Measurements from ENCODE around the gene FBXO39. TPM values are rescaled to one million over a fixed set of nuclear protein-coding genes. Genes with fewer than 3 reads are reported as not detected.
"Not testable (repeated sequence)": the region's sequence is repeated elsewhere in the genome, so short reads cannot be mapped to it uniquely, and the experiment has no call there.

Gene FBXO39
- total RNA-seq, 4 donors from 2014 or later, result not detected

DNA sequence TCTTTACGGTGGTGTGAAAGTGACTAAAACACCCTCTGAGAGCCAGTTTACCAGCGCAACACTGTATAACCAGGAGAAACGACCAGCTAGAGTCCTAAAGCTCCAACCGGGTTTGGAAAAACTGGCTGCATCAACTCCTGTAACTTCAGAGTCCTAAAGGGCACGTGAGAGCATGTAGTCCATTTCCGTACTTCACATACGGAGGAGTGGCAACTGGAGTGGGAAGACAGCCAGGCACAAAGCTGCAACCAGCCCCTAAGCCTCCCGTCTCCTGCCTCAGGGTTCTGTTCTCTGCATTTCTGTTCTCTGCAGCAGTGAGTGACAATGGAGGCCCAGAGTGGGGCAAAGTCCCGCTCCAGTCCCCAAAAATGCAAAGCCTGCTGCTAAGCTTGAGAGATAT, 36.3 kb downstream of the FBXO39 start:
- TF ChIP-seq POLR2A (IDR thresholded peaks at IDR 0.05), result no peak
- TF ChIP-seq EP300 (IDR thresholded peaks at IDR 0.05; ENCODE audit: low read depth), result no peak
- TF ChIP-seq, protein P1, sequence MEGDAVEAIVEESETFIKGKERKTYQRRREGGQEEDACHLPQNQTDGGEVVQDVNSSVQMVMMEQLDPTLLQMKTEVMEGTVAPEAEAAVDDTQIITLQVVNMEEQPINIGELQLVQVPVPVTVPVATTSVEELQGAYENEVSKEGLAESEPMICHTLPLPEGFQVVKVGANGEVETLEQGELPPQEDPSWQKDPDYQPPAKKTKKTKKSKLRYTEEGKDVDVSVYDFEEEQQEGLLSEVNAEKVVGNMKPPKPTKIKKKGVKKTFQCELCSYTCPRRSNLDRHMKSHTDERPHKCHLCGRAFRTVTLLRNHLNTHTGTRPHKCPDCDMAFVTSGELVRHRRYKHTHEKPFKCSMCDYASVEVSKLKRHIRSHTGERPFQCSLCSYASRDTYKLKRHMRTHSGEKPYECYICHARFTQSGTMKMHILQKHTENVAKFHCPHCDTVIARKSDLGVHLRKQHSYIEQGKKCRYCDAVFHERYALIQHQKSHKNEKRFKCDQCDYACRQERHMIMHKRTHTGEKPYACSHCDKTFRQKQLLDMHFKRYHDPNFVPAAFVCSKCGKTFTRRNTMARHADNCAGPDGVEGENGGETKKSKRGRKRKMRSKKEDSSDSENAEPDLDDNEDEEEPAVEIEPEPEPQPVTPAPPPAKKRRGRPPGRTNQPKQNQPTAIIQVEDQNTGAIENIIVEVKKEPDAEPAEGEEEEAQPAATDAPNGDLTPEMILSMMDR (IDR thresholded peaks at IDR 0.05), result no peak
- TF ChIP-seq POLR2AphosphoS5 (IDR thresholded peaks at IDR 0.05), result no peak
- Histone ChIP-seq H3K36me3 (no peaks in the 10 kb centered on the region), H3K27me3 (no peaks in the 10 kb centered on the region), H3K9me3 (no peaks in the 10 kb centered on the region), H3K27ac (no peak overlapping the region), H3K4me3 (no peak overlapping the region), H3K4me1 (no peaks in the 10 kb centered on the region)
- DNase-seq, result no peak
- 54 to 73% methylated on average over 2 to 9 of the region's 9 CpGs for WGBS, 2 donors (ENCODE audit: low coverage in 1 of 2)
- intact Hi-C loops (cut with DNase I; ENCODE audit: low total_unique reads), result no loop called here
- in situ Hi-C loops (cut with MboI; ENCODE audit: low pct_ligation_motif_present in 1 of 4, low pct_unique_long_range_greater_than_20kb in 1 of 4, low sequenced_read_pairs in 3 of 4), result no loop called here

DNA sequence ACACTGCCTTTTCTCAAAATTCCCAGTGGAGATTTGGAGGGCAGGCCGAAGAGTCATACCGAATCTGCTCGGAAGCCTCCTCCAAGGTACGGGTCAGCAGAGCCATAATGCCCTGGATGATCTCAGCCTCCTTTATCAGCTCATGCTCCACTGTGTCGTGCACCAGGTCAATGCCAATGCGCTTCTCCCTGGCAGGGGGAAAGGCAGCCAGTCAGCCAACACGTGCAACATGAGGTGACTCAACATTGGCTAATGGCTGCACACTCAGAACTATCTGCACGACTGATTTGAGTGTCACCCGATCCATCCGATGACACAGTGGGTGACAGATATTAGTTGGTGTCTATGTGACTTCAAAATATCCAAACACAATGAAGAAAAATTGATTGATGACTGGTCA, 39.8 kb downstream of the FBXO39 start:
- H3K27me3 ChIP-seq, result peaks cover 6% of the 10 kb centered on the region
- TF ChIP-seq POLR2AphosphoS5 (IDR thresholded peaks at IDR 0.05) (no peak), EP300 (IDR thresholded peaks at IDR 0.05; ENCODE audit: low read depth) (no peak), POLR2A (IDR thresholded peaks at IDR 0.05) (no peak)
- TF ChIP-seq, protein P1 (IDR thresholded peaks at IDR 0.05), result no peak
- H3K9me3 ChIP-seq, result no peaks in the 10 kb centered on the region
- no peaks in the 10 kb centered on the region for H3K4me1 ChIP-seq
- intact Hi-C loops (cut with DNase I; ENCODE audit: low total_unique reads), result no loop called here
- no peak overlapping the region for H3K27ac ChIP-seq
- WGBS, 2 donors (ENCODE audit: low coverage in 1 of 2), result 85 to 90% methylated on average over 6 to 10 of the region's 10 CpGs
- no peak for DNase-seq
- H3K36me3 ChIP-seq, result no peaks in the 10 kb centered on the region
- H3K4me3 ChIP-seq, result no peak overlapping the region
- in situ Hi-C loops (cut with MboI; ENCODE audit: low pct_ligation_motif_present in 1 of 4, low pct_unique_long_range_greater_than_20kb in 1 of 4, low sequenced_read_pairs in 3 of 4), result no loop called here

DNA sequence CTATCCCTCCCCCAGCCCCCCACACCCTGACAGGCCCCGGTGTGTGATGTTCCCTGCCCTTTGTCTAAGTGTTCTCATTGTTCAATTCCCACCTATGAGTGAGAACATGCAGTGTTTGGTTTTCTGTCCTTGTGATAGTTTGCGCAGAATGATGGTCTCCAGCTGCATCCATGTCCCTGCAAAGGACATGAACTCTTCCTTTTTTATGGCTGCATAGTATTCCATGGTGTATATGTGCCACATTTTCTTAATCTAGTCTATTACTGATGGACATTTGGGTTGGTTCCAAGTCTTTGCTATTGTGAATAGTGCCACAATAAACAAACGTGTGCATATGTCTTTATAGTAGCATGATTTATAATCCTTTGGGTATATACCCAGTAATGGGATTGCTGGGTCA, 40.4 kb downstream of the FBXO39 start:
- H3K27ac ChIP-seq; in situ Hi-C loops (cut with MboI; ENCODE audit: low pct_ligation_motif_present in 1 of 4, low pct_unique_long_range_greater_than_20kb in 1 of 4, low sequenced_read_pairs in 3 of 4); H3K27me3 ChIP-seq; H3K4me1 ChIP-seq; H3K4me3 ChIP-seq; DNase-seq; H3K9me3 ChIP-seq; intact Hi-C loops (cut with DNase I; ENCODE audit: low total_unique reads); H3K36me3 ChIP-seq: not testable (repeated sequence)
- WGBS, 2 donors (ENCODE audit: low coverage in 1 of 2), result 74 to 75% methylated on average over 2 to 3 of the region's 3 CpGs

DNA sequence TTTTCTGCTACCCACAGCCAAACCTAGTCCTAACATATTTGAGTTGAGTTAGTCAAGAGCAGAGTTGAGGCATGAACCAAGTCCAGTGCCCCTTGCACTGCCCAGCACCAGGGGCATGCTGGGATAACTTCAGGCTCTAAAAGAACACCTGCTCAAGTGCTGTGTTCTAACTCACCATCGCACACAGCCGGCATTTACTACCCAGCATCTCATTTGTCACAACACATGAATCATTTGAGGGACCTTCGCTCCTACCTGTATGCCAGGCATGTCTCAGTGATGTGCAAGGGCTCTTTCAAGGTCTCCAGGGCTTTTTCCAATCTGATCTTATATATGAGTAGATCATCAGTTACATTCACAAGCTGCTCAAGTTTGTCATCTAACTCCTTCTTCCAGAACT, 42.9 kb downstream of the FBXO39 start:
- 87 to 90% methylated on average over 3 of the region's 3 CpGs for WGBS, 2 donors (ENCODE audit: low coverage in 1 of 2)
- Histone ChIP-seq H3K4me1 (no peaks in the 10 kb centered on the region), H3K9me3 (no peaks in the 10 kb centered on the region), H3K36me3 (no peaks in the 10 kb centered on the region), H3K4me3 (no peak overlapping the region), H3K27me3 (peaks cover 6% of the 10 kb centered on the region), H3K27ac (no peak overlapping the region)
- no peak for TF ChIP-seq EP300 (IDR thresholded peaks at IDR 0.05; ENCODE audit: low read depth)
- TF ChIP-seq POLR2AphosphoS5 (IDR thresholded peaks at IDR 0.05), result no peak
- TF ChIP-seq, protein P1 (IDR thresholded peaks at IDR 0.05), result no peak
- no peak for TF ChIP-seq POLR2A (IDR thresholded peaks at IDR 0.05)
- DNase-seq, result no peak
- intact Hi-C loops (cut with DNase I; ENCODE audit: low total_unique reads), result no loop called here
- in situ Hi-C loops (cut with MboI; ENCODE audit: low pct_ligation_motif_present in 1 of 4, low pct_unique_long_range_greater_than_20kb in 1 of 4, low sequenced_read_pairs in 3 of 4), result no loop called here

DNA sequence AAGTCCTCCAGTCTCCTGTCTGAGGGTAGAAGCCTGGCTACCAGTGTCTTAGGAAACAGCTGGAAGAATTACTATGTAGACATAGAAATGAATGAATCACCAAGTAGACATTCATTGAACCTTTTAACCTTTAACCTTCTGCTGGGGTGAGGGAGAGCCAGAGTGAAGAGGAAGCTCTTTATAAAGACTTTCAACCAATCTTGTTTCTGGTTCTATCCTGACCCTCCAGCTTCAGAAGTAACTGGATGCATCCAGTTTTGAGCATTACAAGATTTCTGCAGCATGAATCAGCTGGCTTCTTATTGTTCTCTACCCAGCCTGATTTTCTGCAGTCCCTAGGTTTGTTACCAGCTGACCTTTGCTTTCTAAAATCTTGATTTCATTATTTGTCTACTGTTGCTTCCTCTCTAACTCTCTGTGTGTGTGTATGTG, 47.0 kb downstream of the FBXO39 start:
- no peaks in the 10 kb centered on the region for H3K9me3 ChIP-seq
- in situ Hi-C loops (cut with MboI; ENCODE audit: low pct_ligation_motif_present in 1 of 4, low pct_unique_long_range_greater_than_20kb in 1 of 4, low sequenced_read_pairs in 3 of 4), result no loop called here
- no peak for DNase-seq
- no peaks in the 10 kb centered on the region for H3K36me3 ChIP-seq
- no peak overlapping the region for H3K4me3 ChIP-seq
- H3K27ac ChIP-seq, result no peak overlapping the region
- H3K4me1 ChIP-seq, result no peaks in the 10 kb centered on the region
- peaks cover 6% of the 10 kb centered on the region for H3K27me3 ChIP-seq
- TF ChIP-seq POLR2AphosphoS5 (IDR thresholded peaks at IDR 0.05), result no peak
- TF ChIP-seq, protein P1 (IDR thresholded peaks at IDR 0.05), result no peak
- no peak for TF ChIP-seq POLR2A (IDR thresholded peaks at IDR 0.05)
- no peak for TF ChIP-seq EP300 (IDR thresholded peaks at IDR 0.05; ENCODE audit: low read depth)
- intact Hi-C loops (cut with DNase I; ENCODE audit: low total_unique reads), result no loop called here

All from transverse colon (tissue), 4 donors.